ENCODE results near the gene DENND4A.
"Not testable (repeated sequence)": the region's sequence is repeated elsewhere in the genome, so short reads cannot be mapped to it uniquely, and the experiment has no call there.

Gene DENND4A

GRCh38 chr15:65822316-65822715 is 30.2 kb upstream of the DENND4A start:
- H3K4me3 ChIP-seq (ENCODE audit: low read depth, low read length) = no peak overlapping the region
- no peaks in the 10 kb centered on the region for H3K36me3 ChIP-seq
- H3K27ac ChIP-seq = no peak overlapping the region
- TF ChIP-seq, protein P1, sequence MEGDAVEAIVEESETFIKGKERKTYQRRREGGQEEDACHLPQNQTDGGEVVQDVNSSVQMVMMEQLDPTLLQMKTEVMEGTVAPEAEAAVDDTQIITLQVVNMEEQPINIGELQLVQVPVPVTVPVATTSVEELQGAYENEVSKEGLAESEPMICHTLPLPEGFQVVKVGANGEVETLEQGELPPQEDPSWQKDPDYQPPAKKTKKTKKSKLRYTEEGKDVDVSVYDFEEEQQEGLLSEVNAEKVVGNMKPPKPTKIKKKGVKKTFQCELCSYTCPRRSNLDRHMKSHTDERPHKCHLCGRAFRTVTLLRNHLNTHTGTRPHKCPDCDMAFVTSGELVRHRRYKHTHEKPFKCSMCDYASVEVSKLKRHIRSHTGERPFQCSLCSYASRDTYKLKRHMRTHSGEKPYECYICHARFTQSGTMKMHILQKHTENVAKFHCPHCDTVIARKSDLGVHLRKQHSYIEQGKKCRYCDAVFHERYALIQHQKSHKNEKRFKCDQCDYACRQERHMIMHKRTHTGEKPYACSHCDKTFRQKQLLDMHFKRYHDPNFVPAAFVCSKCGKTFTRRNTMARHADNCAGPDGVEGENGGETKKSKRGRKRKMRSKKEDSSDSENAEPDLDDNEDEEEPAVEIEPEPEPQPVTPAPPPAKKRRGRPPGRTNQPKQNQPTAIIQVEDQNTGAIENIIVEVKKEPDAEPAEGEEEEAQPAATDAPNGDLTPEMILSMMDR (IDR thresholded peaks at IDR 0.05; ENCODE audit: low read depth, low read length) = no peak
- no peaks in the 10 kb centered on the region for H3K27me3 ChIP-seq (ENCODE audit: insufficient read depth, low read depth, severe bottlenecking)
- no peaks in the 10 kb centered on the region for H3K9me3 ChIP-seq (ENCODE audit: severe bottlenecking)
- DNase-seq = no peak

DNA sequence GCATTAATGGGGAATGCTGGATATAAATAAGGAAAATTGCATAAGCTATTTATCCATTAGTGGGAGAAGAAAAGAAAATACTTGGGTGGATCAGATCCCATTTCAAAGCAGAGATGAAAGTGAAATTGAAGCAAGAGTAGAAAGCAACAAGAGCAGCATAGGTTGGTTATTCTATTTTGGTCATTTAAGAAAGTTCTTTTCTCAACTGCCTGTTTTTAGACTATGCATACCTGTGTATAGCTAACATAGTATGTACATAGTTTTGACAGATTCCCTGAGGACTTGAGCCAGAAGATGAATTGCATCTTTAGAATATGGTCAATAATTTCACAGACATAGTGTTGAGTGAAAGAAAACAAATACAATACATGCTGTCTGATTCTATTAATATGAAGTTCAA is 29.0 kb upstream of the DENND4A start:
- Histone ChIP-seq H3K4me3 (ENCODE audit: low read depth, low read length) (no peak overlapping the region), H3K27ac (no peak overlapping the region), H3K36me3 (no peaks in the 10 kb centered on the region), H3K9me3 (ENCODE audit: severe bottlenecking) (no peaks in the 10 kb centered on the region), H3K27me3 (ENCODE audit: insufficient read depth, low read depth, severe bottlenecking) (no peaks in the 10 kb centered on the region)
- DNase-seq = no peak
- TF ChIP-seq, protein P1 (IDR thresholded peaks at IDR 0.05; ENCODE audit: low read depth, low read length) = no peak

DNA sequence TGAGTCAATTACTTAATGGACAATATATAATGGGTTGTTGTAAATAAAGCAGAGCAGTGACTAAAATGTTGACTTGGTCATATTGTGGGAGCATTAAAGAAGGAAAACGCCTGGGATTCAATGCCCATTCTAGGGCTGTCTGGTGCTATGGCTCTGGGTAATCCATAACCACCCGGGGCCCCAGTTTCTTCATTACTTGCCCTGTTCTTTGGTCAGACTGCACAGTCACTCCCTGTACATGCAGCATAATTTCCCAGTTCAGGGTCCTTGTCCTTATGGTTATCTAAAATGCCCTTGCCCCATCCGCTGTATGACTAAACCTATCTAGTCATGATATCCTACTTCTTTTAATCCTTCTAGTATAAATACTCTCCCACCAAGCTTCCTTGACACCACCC is 27.5 kb upstream of the DENND4A start:
- no peak for DNase-seq

DNA sequence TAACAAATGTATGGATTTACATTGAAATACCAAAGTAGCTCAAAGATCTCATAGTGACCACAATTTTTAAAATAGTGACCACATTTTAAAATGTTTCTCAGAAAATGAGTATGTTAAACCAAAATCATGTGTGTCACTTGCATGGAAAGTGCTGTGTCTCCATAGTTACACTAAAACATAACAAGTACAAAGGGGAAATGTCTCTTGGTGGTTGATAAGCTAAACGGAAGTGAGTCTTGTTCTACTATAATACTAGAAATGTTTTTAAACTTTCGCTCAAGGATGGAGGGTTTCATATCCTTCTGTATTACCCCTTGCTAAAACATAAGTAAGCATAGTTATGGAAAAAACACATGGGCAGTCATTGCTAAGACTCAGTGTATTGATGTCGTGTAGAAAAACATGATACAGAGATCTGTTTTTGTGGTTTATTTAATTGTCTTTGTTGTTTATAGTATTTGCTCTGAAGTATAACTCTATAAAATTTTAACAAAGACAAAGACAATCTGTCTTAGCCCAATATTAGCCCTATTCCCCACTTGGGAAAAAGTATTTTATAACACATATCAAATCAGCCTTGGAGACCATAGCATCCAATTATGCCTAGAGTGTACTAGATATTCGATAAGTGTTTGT is 27.0 kb upstream of the DENND4A start:
- TF ChIP-seq, protein P1 (IDR thresholded peaks at IDR 0.05; ENCODE audit: low read depth, low read length) = no peak
- Histone ChIP-seq H3K4me3 (ENCODE audit: low read depth, low read length) (no peak overlapping the region), H3K9me3 (ENCODE audit: severe bottlenecking) (no peaks in the 10 kb centered on the region), H3K27ac (no peak overlapping the region), H3K36me3 (no peaks in the 10 kb centered on the region), H3K27me3 (ENCODE audit: insufficient read depth, low read depth, severe bottlenecking) (no peaks in the 10 kb centered on the region)
- DNase-seq = no peak

More for the DNA sequence above, 27.5 kb upstream of the DENND4A start:
- Histone ChIP-seq H3K27me3 (ENCODE audit: insufficient read depth, low read depth, severe bottlenecking) (no peaks in the 10 kb centered on the region), H3K27ac (no peak overlapping the region), H3K4me3 (ENCODE audit: low read depth, low read length) (no peak overlapping the region), H3K9me3 (ENCODE audit: severe bottlenecking) (no peaks in the 10 kb centered on the region), H3K36me3 (no peaks in the 10 kb centered on the region)
- TF ChIP-seq, protein P1 (IDR thresholded peaks at IDR 0.05; ENCODE audit: low read depth, low read length) = no peak

DNA sequence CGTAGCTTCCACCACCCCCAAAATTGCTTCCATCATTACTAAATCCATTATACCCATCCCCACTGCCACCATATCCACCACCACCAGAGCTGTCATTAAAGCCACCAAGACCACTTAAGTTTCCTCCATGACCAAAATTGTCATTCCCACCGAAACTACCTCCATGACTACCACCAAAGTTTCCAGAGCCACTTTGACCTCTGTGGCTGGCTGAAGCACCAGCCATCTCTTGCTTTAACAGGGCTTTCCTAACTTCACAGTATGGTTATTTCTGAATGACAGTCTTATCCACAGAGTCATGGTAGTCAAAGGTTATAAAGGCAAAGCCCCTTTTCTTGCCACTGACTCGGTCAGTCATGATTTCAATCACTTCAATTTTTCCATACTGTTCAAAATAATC is 24.3 kb upstream of the DENND4A start:
- no peak for DNase-seq
- TF ChIP-seq, protein P1 (IDR thresholded peaks at IDR 0.05; ENCODE audit: low read depth, low read length) = no peak
- no peaks in the 10 kb centered on the region for H3K9me3 ChIP-seq (ENCODE audit: severe bottlenecking)
- no peaks in the 10 kb centered on the region for H3K36me3 ChIP-seq
- no peaks in the 10 kb centered on the region for H3K27me3 ChIP-seq (ENCODE audit: insufficient read depth, low read depth, severe bottlenecking)
- no peak overlapping the region for H3K27ac ChIP-seq
- H3K4me3 ChIP-seq (ENCODE audit: low read depth, low read length) = no peak overlapping the region

DNA sequence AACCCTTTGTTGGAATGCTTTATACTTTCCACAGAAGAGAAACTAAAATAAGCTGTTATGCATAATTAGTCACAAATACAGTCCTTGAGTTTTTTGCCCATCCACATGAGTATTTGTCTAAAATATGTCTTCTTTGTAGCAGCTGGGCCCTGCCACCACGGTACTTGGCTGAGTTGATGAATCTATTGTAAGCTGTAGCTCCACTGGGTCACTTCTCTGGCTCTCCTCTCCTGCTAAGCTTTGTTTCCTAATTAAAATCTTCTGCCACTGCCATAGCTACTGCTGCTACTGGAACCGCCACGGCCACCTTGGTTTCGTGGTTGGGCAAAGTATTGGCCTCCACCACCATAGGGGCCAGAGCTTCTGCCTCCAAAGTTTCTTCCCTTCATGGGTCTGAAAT is 23.9 kb upstream of the DENND4A start:
- H3K36me3 ChIP-seq; H3K9me3 ChIP-seq (ENCODE audit: severe bottlenecking); H3K27me3 ChIP-seq (ENCODE audit: insufficient read depth, low read depth, severe bottlenecking); DNase-seq; H3K4me3 ChIP-seq (ENCODE audit: low read depth, low read length); H3K27ac ChIP-seq: not testable (repeated sequence)

DNA sequence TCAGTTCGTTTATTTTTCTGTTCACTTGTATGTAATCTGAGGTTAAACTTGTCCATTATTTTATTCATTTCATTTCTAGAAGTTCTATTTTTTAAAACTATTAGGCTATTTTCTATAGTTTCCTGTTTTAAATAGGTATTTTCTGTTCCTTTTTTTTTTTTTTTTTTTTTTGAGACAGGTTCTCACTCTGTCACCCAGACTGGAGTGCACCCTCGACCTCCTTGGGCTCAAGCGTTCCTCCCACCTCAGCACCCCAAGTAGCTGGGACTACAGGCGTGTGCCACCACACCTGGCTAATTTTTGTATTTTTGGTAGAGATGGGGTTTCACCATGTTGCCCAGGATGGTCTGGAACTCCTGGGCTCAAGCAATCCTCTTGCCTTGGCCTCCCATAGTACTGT is 22.2 kb upstream of the DENND4A start:
- H3K36me3 ChIP-seq; H3K27ac ChIP-seq; H3K4me3 ChIP-seq (ENCODE audit: low read depth, low read length); H3K27me3 ChIP-seq (ENCODE audit: insufficient read depth, low read depth, severe bottlenecking); DNase-seq; H3K9me3 ChIP-seq (ENCODE audit: severe bottlenecking): not testable (repeated sequence)

Measured in WERI-Rb-1 (cell line).